ENCODE results near the gene ZBTB20. TPM values are rescaled to one million over a fixed set of nuclear protein-coding genes. Genes with fewer than 3 reads are reported as not detected.

Gene ZBTB20
- total RNA-seq, 6 experiments from 2014 or later, result 8.0 to 14.1 (median 10.4) TPM

- TF ChIP-seq CTCF (IDR thresholded peaks at IDR 0.05), result no peak
- Mint-ChIP-seq H3K9me3 (no peaks in the 10 kb centered on the region), H3K27me3 (ENCODE audit: insufficient read depth) (peaks cover 1% of the 10 kb centered on the region; the same call in 1 of the 2 replicates), H3K4me1 (ENCODE audit: low read depth) (peaks cover 60% of the 10 kb centered on the region), H3K36me3 (ENCODE audit: low read depth) (no peaks in the 10 kb centered on the region), H3K4me3 (peak overlapping the region; percentile 83), H3K27ac (peak overlapping the region; percentile 78)
- DNase-seq, result no peak
These were observed 696.0 kb downstream of the ZBTB20 start for GRCh38 chr3:114451051-114451451.

GRCh38 chr3:114450008-114450596 is 697.0 kb downstream of the ZBTB20 start:
- peaks cover 1% of the 10 kb centered on the region; the same call in 1 of the 2 replicates for H3K27me3 Mint-ChIP-seq (ENCODE audit: insufficient read depth)
- peak overlapping the region; percentile 83; the same call in 1 of the 2 replicates for H3K4me3 Mint-ChIP-seq
- no peaks in the 10 kb centered on the region for H3K36me3 Mint-ChIP-seq (ENCODE audit: low read depth)
- DNase-seq, result no peak
- H3K4me1 Mint-ChIP-seq (ENCODE audit: low read depth), result peaks cover 66% of the 10 kb centered on the region
- peak overlapping the region; percentile 78; the same call in 1 of the 2 replicates for H3K27ac Mint-ChIP-seq
- H3K9me3 Mint-ChIP-seq, result no peaks in the 10 kb centered on the region
- TF ChIP-seq CTCF (IDR thresholded peaks at IDR 0.05), result peak; percentile 10; the same call in 1 of the 2 replicates

GRCh38 chr3:114449271-114450007 is 697.6 kb downstream of the ZBTB20 start:
- Mint-ChIP-seq H3K36me3 (ENCODE audit: low read depth) (no peaks in the 10 kb centered on the region), H3K27me3 (ENCODE audit: insufficient read depth) (peaks cover 1% of the 10 kb centered on the region; the same call in 1 of the 2 replicates), H3K9me3 (no peaks in the 10 kb centered on the region), H3K4me3 (peak overlapping the region; percentile 83), H3K4me1 (ENCODE audit: low read depth) (peaks cover 73% of the 10 kb centered on the region), H3K27ac (peak overlapping the region; percentile 72; the same call in 1 of the 2 replicates)
- no peak for DNase-seq
- TF ChIP-seq CTCF (IDR thresholded peaks at IDR 0.05), result no peak

GRCh38 chr3:114447950-114448479 is 699.1 kb downstream of the ZBTB20 start:
- Mint-ChIP-seq H3K36me3 (ENCODE audit: low read depth) (no peaks in the 10 kb centered on the region), H3K4me3 (peak overlapping the region; percentile 46; the same call in 1 of the 2 replicates), H3K27me3 (ENCODE audit: insufficient read depth) (peaks cover 1% of the 10 kb centered on the region; the same call in 1 of the 2 replicates), H3K27ac (peak overlapping the region; percentile 57), H3K4me1 (ENCODE audit: low read depth) (peaks cover 87% of the 10 kb centered on the region), H3K9me3 (no peaks in the 10 kb centered on the region)
- no peak for TF ChIP-seq CTCF (IDR thresholded peaks at IDR 0.05)
- no peak for DNase-seq

GRCh38 chr3:114447545-114447944 is 699.5 kb downstream of the ZBTB20 start:
- Mint-ChIP-seq H3K9me3 (no peaks in the 10 kb centered on the region), H3K27ac (no peak overlapping the region; the same call in 1 of the 2 replicates), H3K4me3 (no peak overlapping the region), H3K36me3 (ENCODE audit: low read depth) (no peaks in the 10 kb centered on the region), H3K27me3 (ENCODE audit: insufficient read depth) (peaks cover 1% of the 10 kb centered on the region; the same call in 1 of the 2 replicates), H3K4me1 (ENCODE audit: low read depth) (peaks cover 92% of the 10 kb centered on the region)
- TF ChIP-seq CTCF (IDR thresholded peaks at IDR 0.05), result no peak
- no peak for DNase-seq

Data from HFFc6 (cell line).